GM12874 (cell line): ENCODE data around the gene ARHGAP5.

Experiments used
- TF ChIP-seq, protein P1 (sequence below): IDR thresholded peaks from 2 replicates; pipeline ENCODE4 v1.5.1; 2011; ENCODE audit warnings: low read depth, mild to moderate bottlenecking, control low read depth, low read length, moderate library complexity; ENCODE audit not compliant: insufficient read depth

Gene ARHGAP5

GRCh38 chr14:32100175-32100574 lies 23.1 kb downstream of the ARHGAP5 start:
- TF ChIP-seq, protein P1, sequence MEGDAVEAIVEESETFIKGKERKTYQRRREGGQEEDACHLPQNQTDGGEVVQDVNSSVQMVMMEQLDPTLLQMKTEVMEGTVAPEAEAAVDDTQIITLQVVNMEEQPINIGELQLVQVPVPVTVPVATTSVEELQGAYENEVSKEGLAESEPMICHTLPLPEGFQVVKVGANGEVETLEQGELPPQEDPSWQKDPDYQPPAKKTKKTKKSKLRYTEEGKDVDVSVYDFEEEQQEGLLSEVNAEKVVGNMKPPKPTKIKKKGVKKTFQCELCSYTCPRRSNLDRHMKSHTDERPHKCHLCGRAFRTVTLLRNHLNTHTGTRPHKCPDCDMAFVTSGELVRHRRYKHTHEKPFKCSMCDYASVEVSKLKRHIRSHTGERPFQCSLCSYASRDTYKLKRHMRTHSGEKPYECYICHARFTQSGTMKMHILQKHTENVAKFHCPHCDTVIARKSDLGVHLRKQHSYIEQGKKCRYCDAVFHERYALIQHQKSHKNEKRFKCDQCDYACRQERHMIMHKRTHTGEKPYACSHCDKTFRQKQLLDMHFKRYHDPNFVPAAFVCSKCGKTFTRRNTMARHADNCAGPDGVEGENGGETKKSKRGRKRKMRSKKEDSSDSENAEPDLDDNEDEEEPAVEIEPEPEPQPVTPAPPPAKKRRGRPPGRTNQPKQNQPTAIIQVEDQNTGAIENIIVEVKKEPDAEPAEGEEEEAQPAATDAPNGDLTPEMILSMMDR, result no peak

- TF ChIP-seq, protein P1, result no peak
Measured at GRCh38 chr14:32102152-32102787, 25.2 kb downstream of the ARHGAP5 start.

DNA sequence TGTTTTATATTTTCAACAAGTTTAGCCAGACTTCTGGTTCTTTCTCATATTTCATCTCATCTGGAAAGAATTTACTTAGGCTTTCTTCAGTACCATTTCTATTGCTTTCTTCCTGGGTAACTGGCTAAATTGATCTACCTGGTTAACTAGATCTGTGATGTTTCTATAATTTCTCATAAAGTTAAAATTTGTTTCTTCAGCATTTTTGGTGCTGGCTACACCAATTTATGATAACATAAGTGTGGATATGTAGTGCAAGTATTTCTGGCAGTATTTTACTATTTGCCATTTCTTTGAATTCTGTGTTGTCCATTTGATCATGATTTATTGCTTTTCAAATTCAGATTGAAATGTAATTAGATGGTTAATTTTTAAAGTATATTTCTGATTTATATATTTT lies 25.9 kb downstream of the ARHGAP5 start:
- TF ChIP-seq, protein P1, result no peak

DNA sequence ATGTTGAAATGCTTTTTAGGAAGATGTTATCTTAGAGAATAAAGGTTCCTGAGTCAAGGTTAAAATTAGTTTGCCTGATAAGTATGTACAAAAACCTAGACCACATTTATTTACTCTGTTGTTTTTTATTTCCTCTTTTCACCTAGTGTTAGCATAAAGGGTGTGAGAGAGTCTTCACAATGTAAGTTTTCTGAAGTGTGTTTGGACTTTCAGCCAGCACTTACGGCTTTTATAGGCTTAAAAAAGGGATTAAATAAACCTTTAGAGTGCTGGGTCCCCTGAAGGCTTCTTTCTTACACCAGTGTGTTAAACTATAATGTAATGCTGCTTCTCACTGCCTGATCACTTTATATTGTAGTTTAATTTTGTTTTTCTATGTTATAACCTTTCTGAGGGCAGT lies 27.2 kb downstream of the ARHGAP5 start:
- TF ChIP-seq, protein P1, result no peak

DNA sequence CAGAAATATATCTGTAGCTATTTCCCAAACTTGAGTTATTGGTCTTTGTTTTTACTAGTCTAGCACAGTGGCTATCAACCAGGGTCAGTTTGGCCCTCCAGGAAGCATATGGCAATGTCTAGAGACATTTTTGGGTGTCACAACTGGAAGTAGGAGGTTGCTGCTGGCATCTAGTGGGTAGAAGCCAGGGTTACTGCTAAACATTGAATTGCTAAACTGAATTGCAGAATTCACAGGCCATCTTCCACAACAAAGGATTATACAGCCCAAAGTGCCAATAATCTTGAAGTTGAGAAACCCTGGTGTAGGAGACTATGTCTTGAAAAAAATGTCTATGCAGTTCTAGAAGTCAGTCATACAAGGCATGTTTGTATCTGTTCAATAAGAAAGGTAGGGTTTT lies 27.7 kb downstream of the ARHGAP5 start:
- TF ChIP-seq, protein P1, result no peak

- TF ChIP-seq, protein P1, result no peak
Measured at GRCh38 chr14:32109676-32110547, 32.8 kb downstream of the ARHGAP5 start.

DNA sequence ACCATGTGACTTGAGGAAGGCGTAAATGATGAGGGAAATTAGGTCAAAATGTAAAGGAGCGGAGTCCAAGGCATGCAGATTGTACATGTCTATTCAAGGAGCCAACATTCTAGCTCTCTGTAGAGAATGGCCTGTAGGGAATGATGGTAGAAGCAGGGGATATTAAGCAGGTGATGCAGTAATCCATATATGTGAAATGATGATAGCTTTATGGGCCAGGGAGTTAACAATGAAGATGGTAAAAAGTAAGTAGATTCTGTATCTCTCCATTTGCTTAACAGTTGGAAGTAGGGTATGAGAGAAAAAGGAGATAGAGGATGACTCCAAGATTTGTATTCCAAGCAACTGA lies 33.4 kb downstream of the ARHGAP5 start:
- TF ChIP-seq, protein P1, result no peak
